ENCODE measurements around the gene NGFR.

DNA sequence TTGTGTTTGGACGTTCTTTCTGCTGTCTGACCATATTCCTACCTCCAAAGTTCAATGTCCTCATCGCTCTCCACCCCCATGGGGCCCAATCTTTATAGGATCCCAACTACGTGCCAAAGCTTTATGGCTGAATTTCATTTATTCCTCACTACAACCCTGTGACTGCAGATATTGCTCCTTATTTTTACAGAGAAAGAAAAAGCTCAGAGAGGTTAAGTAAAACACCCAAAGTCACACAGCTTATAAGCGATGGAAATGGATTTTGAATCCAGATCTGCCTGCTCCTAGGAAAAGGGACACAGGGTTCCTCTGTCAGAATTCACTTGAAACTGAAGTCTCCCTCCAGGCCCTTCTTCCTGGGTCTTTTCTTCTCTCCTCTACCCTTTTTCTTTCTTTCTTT, 9.3 kb downstream of the NGFR start:
- TF ChIP-seq ZBTB7A (IDR thresholded peaks at IDR 0.05; ENCODE audit: borderline replicate concordance, control insufficient read depth, low read depth, low read length): no peak
- TF ChIP-seq, protein P1, sequence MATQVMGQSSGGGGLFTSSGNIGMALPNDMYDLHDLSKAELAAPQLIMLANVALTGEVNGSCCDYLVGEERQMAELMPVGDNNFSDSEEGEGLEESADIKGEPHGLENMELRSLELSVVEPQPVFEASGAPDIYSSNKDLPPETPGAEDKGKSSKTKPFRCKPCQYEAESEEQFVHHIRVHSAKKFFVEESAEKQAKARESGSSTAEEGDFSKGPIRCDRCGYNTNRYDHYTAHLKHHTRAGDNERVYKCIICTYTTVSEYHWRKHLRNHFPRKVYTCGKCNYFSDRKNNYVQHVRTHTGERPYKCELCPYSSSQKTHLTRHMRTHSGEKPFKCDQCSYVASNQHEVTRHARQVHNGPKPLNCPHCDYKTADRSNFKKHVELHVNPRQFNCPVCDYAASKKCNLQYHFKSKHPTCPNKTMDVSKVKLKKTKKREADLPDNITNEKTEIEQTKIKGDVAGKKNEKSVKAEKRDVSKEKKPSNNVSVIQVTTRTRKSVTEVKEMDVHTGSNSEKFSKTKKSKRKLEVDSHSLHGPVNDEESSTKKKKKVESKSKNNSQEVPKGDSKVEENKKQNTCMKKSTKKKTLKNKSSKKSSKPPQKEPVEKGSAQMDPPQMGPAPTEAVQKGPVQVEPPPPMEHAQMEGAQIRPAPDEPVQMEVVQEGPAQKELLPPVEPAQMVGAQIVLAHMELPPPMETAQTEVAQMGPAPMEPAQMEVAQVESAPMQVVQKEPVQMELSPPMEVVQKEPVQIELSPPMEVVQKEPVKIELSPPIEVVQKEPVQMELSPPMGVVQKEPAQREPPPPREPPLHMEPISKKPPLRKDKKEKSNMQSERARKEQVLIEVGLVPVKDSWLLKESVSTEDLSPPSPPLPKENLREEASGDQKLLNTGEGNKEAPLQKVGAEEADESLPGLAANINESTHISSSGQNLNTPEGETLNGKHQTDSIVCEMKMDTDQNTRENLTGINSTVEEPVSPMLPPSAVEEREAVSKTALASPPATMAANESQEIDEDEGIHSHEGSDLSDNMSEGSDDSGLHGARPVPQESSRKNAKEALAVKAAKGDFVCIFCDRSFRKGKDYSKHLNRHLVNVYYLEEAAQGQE (IDR thresholded peaks at IDR 0.05; ENCODE audit: borderline replicate concordance): no peak
- TF ChIP-seq, protein P1 (CRISPR knock-in tag; IDR thresholded peaks at IDR 0.05; ENCODE audit: low read depth): no peak
- TF ChIP-seq BHLHE40 (IDR thresholded peaks at IDR 0.05; ENCODE audit: low read length): no peak
- no peak for TF ChIP-seq KLF10 (CRISPR knock-in tag; IDR thresholded peaks at IDR 0.05)
- TF ChIP-seq MYC (IDR thresholded peaks at IDR 0.05; ENCODE audit: low read depth, low read length): no peak
- no peak for TF ChIP-seq MYC (CRISPR knock-in tag; IDR thresholded peaks at IDR 0.05; ENCODE audit: borderline replicate concordance, low read depth)
- no peak for TF ChIP-seq KDM4B (IDR thresholded peaks at IDR 0.05; ENCODE audit: borderline replicate concordance in 2 of 2, low read depth in 1 of 2)
- TF ChIP-seq LARP7 (IDR thresholded peaks at IDR 0.05): no peak
- no peak for TF ChIP-seq ZNF408 (CRISPR knock-in tag; IDR thresholded peaks at IDR 0.05; ENCODE audit: low read depth)
- no peak for TF ChIP-seq KLF1 (tag; IDR thresholded peaks at IDR 0.05)
- TF ChIP-seq MTF1 (CRISPR knock-in tag; IDR thresholded peaks at IDR 0.05; ENCODE audit: borderline replicate concordance): no peak
- TF ChIP-seq, protein P2, sequence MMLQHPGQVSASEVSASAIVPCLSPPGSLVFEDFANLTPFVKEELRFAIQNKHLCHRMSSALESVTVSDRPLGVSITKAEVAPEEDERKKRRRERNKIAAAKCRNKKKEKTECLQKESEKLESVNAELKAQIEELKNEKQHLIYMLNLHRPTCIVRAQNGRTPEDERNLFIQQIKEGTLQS (IDR thresholded peaks at IDR 0.05): no peak
- TF ChIP-seq, protein P2 (CRISPR knock-in tag; conservative IDR thresholded peaks at IDR 0.05): no peak
- TF ChIP-seq, protein P3, sequence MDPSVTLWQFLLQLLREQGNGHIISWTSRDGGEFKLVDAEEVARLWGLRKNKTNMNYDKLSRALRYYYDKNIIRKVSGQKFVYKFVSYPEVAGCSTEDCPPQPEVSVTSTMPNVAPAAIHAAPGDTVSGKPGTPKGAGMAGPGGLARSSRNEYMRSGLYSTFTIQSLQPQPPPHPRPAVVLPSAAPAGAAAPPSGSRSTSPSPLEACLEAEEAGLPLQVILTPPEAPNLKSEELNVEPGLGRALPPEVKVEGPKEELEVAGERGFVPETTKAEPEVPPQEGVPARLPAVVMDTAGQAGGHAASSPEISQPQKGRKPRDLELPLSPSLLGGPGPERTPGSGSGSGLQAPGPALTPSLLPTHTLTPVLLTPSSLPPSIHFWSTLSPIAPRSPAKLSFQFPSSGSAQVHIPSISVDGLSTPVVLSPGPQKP (CRISPR knock-in tag; IDR thresholded peaks at IDR 0.05): no peak
- no peak for TF ChIP-seq POLR2A (conservative IDR thresholded peaks at IDR 0.05)
